Ovary (tissue), 9 donors: Measurements from ENCODE around the gene PAPLN. TPM values are rescaled to one million over a fixed set of nuclear protein-coding genes. Genes with fewer than 3 reads are reported as not detected.

ENCODE experiments used
- DNase-seq, 5 donors: peaks; one replicate each; pipeline ENCODE4 v3.0.0-alpha.2; 2019 to 2020
- H3K27ac ChIP-seq, 2 donors: fragments of 200-600 bp; one replicate each; pipeline versions ENCODE4 v1.5.1 to v1.8.0; 2019 to 2022
- H3K27me3 ChIP-seq: fragments of 200-600 bp; one replicate; pipeline ENCODE4 v1.8.0; 2022
- H3K36me3 ChIP-seq: fragments of 200-600 bp; sonication (generic); one replicate; pipeline ENCODE4 v1.5.1; 2019
- H3K4me1 ChIP-seq: one replicate; pipeline ENCODE4 v1.8.1; 2013; ENCODE audit warnings: mild to moderate bottlenecking, moderate library complexity; ENCODE audit not compliant: insufficient read depth
- H3K4me3 ChIP-seq: fragments of 200-600 bp; sonication (generic); one replicate; pipeline ENCODE4 v1.5.1; 2017
- H3K9me3 ChIP-seq, 2 donors: fragments of 200-600 bp in 1 of 2; sonication (generic) in 1 of 2; one replicate each; pipeline versions ENCODE4 v1.5.1 to v1.8.1; 2013 to 2019; ENCODE audit warnings: mild to moderate bottlenecking in 1 of 2, moderate library complexity in 1 of 2
- EP300 ChIP-seq: sonication (generic); formaldehyde crosslinking; IDR thresholded peaks from one replicate; pipeline ENCODE4 v1.6.1; 2017; ENCODE audit warnings: antibody characterized with exemption
- POLR2A ChIP-seq: fragments of 450-650 bp; IDR thresholded peaks from one replicate; pipeline ENCODE4 v1.6.1; 2017; ENCODE audit warnings: antibody characterized with exemption, mild to moderate bottlenecking, moderate library complexity
- WGBS, 3 donors: extraction: QIAGEN DNeasy Blood & Tissue Kit in 1 of 3; methylation state at CpG; one replicate each; pipeline versions ENCODE4 v1.1.5 to v1.1.7; 2013 to 2017; 5-methylcytosine and 5-hydroxymethylcytosine counted together
- intact Hi-C, 4 donors: fragments of 100-400 bp; cut with DNase I; formaldehyde crosslinking; loops; one replicate each; pipeline versions ENCODE4 v1.11.0 to v1.15.1; 2022 to 2023
- polyA plus RNA-seq, 2 donors: library from polyadenylated mRNA; stranded (reverse); fragments of 200-250 nt in 1 of 2; fragments of 350-450 nt in 1 of 2; fragmentation: Illumina TruSeq in 1 of 2; extraction: RNeasy Lipid Tissue Mini Kit (QIAGEN cat#74804) in 1 of 2; gene quantifications; one replicate each; pipeline ENCODE4 v1.2.3, GENCODE V29; 2013 to 2014
- total RNA-seq, 7 donors: library from RNA; depleted of rRNA in 2 of 7; stranded (reverse); fragments of >200 nt in 2 of 7; fragmentation: NEBNext Ultra II Directional in 3 of 7; extraction: Animal tissue kit (Norgen Biotek cat#: 25700) in 3 of 7; gene quantifications; one replicate each; pipeline versions ENCODE4 v1.1.0 to v1.2.4, GENCODE V29; 2016 to 2023
- TF ChIP-seq, protein P1 (sequence below), 3 donors: fragments of 450-650 bp in 2 of 3; fragments of 200-600 bp in 1 of 3; IDR thresholded peaks; one replicate each; pipeline versions ENCODE4 v1.5.1 to v1.8.0; 2016 to 2022; ENCODE audit warnings: antibody characterized with exemption in 3 of 3, mild to moderate bottlenecking in 1 of 3
- donor health status: DM: no; HTN: no; CAD: no; lungs with moderate emphysema.
- donor health status: DM: no; HTN: no; CAD: no.
- donor health status: Bipolar disorder and iron deficiency.
- donor health status: DM: yes; HTN: yes; CAD: no.
- donor health status: DM: no; HTN: no; CAD: no.
- donor health status: DM: yes; HTN: yes; CAD: no.

Gene PAPLN
- total and polyA plus RNA-seq, 9 donors: 4.6 to 35.4 (median 18.3) TPM

DNA sequence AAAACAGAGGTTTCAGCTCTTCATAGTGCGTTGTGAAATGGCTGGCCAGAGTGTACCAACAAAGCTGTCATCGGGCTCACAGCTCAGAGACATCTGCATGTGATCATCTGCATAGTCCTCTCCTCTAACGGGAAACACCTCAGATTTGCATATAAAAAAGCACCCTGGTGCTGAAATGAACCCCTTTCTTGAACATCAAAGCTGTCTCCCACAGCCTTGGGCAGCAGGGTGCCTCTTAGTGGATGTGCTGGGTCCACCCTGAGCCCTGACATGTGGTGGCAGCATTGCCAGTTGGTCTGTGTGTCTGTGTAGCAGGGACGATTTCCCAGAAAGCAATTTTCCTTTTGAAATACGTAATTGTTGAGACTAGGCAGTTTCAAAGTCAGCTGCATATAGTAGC is 14.3 kb upstream of the PAPLN start:
- Histone ChIP-seq H3K4me1 (peaks cover 4% of the 10 kb centered on the region), H3K27ac (no peak overlapping the region), H3K9me3 (no peaks in the 10 kb centered on the region), H3K4me3 (no peak overlapping the region), H3K36me3 (no peaks in the 10 kb centered on the region), H3K27me3 (no peaks in the 10 kb centered on the region)
- DNase-seq: no peak
- WGBS, 3 donors: 49 to 59% (median 53%) methylated on average over 5 of the region's 5 CpGs
- TF ChIP-seq EP300 (no peak), POLR2A (no peak)
- TF ChIP-seq, protein P1, sequence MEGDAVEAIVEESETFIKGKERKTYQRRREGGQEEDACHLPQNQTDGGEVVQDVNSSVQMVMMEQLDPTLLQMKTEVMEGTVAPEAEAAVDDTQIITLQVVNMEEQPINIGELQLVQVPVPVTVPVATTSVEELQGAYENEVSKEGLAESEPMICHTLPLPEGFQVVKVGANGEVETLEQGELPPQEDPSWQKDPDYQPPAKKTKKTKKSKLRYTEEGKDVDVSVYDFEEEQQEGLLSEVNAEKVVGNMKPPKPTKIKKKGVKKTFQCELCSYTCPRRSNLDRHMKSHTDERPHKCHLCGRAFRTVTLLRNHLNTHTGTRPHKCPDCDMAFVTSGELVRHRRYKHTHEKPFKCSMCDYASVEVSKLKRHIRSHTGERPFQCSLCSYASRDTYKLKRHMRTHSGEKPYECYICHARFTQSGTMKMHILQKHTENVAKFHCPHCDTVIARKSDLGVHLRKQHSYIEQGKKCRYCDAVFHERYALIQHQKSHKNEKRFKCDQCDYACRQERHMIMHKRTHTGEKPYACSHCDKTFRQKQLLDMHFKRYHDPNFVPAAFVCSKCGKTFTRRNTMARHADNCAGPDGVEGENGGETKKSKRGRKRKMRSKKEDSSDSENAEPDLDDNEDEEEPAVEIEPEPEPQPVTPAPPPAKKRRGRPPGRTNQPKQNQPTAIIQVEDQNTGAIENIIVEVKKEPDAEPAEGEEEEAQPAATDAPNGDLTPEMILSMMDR (IDR thresholded peaks at IDR 0.05): no peak
- intact Hi-C loops: no loop called here

DNA sequence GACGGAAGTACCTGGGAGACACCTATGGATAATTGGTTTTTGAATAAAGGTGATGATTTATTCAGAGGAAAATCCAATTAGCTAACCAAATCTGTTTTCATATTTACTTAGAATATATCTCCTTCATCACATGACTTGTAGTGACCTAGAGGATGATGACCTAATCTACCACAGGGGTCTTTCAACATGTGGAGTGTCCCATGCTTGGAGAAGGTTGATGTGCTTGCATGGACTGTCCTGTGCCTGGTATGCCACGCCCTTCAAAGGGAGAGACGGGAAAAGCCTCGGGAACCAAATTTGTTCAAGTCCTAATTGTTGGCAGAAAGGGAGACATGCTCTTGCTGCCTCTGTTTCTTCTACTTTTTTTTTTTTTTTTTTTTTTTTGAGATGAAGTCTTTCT is 11.8 kb upstream of the PAPLN start:
- WGBS, 3 donors: 79 to 95% (median 87%) methylated on average over 4 of the region's 4 CpGs
- Histone ChIP-seq H3K36me3 (no peaks in the 10 kb centered on the region), H3K4me1 (peaks cover 15% of the 10 kb centered on the region), H3K9me3 (no peaks in the 10 kb centered on the region), H3K27me3 (no peaks in the 10 kb centered on the region), H3K4me3 (no peak overlapping the region), H3K27ac (no peak overlapping the region)
- intact Hi-C loops: no loop called here
- DNase-seq: no peak
- TF ChIP-seq, protein P1 (IDR thresholded peaks at IDR 0.05): no peak

DNA sequence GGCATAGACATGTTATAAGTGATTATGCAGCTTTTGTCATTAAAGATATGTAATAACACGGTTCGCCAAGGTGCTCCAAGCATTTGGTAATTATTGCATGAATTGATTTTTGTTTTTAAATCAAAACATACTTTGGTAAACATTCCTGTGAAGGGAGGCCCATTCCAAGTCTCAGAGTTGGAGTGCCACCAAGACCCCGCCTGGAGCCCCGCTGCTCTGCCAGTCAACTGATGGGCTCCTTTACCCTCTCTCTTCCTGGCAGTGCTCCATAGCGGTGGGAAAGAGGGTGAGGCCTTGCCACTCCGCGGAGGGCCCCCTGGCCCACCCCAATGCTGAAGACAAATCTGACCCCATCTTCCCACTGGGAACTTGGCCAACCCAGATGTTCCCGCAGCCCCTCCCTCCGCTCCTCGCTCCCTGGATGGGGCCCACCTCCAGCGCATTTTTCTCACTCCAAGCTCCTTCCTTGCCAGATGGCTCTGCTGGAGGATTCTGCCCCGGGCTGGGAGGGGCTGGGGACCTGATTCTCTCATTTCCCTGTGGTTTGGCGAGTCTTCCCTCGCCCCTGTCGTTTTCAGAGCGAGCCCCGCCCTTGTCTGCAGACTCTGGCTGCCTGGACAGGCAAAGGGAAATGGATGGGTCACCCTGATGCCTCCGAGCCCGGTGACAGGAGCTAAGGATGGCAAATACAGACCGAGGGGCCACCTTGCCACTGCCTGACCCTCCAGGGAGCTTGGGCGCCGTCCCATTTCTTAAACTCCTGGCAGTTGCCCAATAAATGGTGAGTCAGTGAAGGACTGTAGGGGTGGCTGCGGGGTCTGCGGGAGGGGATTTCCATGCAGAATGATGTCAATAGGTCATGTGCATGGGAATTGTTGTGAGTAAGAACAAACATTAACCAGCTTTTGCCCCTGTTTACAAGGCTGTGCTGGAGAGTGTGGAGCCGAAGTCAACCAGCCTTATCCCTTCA is 9.2 kb upstream of the PAPLN start:
- TF ChIP-seq, protein P1 (IDR thresholded peaks at IDR 0.05): no peak
- TF ChIP-seq POLR2A: no peak
- TF ChIP-seq EP300: no peak
- intact Hi-C loops: no loop called here
- Histone ChIP-seq H3K4me1 (peaks cover 15% of the 10 kb centered on the region), H3K36me3 (no peaks in the 10 kb centered on the region), H3K27me3 (no peaks in the 10 kb centered on the region), H3K27ac (peak overlapping the region in 1 of 2 donors; percentile 49), H3K4me3 (peak overlapping the region; percentile 9), H3K9me3 (no peaks in the 10 kb centered on the region)
- WGBS, 3 donors: 10 to 12% (median 10%) methylated on average over 25 of the region's 25 CpGs
- DNase-seq: peak; percentile 74 to 85 (median 80)

DNA sequence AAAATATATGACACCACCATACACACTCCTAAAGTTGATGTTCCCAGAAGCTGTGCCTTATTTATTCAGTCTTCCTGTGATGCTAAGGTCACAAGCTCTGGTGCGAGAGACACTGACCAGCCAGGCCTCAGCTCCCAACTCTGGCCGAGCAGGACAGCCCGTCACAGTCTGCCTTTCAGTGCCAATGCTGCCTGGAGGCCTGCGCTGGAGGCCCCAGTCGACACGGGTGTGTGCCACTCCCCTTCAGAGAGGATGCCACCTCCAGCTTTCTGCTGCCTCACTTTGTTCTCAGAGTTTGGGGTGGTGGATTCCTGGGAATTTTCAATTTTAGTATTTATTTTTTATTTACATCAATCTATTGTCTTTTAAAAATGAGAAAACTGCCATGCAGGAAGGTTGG is 7.3 kb upstream of the PAPLN start:
- DNase-seq: no peak
- Histone ChIP-seq H3K27ac (no peak overlapping the region), H3K36me3 (no peaks in the 10 kb centered on the region), H3K4me1 (peaks cover 19% of the 10 kb centered on the region), H3K4me3 (no peak overlapping the region), H3K27me3 (no peaks in the 10 kb centered on the region), H3K9me3 (no peaks in the 10 kb centered on the region)
- TF ChIP-seq, protein P1 (IDR thresholded peaks at IDR 0.05): no peak
- TF ChIP-seq POLR2A: no peak
- TF ChIP-seq EP300: no peak
- intact Hi-C loops: loop anchor here in 1 of 4 donors (10.0 kb wide), 1 partner anchor 45 kb away; no protein-coding TSS in a partner anchor
- WGBS, 3 donors: 91 to 98% (median 96%) methylated on average over 6 of the region's 6 CpGs
